HG03469 (cell line): ENCODE results near the gene SLC1A2.
"Not testable (repeated sequence)": the region's sequence is repeated elsewhere in the genome, so short reads cannot be mapped to it uniquely, and the experiment has no call there.

Experiments
- ATAC-seq: cut with Tn5 transposase; IDR thresholded peaks from one replicate; pipeline ENCODE4 v1.9.1; 2021; ENCODE audit warnings: mild to moderate bottlenecking, moderate library complexity, moderate number of reproducible peaks; ENCODE audit not compliant: unreplicated experiment

The SLC1A2 gene

DNA sequence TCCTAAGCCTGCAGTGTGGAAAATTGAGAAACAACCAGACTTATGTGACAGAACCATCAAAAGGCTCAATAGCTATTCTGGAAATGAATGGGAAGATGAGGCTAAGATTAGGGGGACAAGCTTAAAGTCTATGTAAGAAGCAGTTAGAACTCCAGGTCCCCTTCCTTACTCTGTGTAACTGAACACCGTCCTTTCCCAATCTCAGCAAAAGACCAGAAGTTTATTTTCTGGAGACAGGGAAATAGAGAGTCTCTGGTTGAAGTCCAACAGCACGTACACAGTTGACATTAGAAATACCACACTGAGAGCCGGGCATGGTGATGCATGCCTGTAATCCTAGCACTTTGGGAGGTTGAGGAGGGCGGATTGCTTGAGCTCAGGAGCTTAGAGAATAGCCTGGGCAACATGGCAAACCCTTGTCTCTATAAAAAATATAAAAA lies 186.4 kb downstream of the SLC1A2 start:
- no peak for ATAC-seq

DNA sequence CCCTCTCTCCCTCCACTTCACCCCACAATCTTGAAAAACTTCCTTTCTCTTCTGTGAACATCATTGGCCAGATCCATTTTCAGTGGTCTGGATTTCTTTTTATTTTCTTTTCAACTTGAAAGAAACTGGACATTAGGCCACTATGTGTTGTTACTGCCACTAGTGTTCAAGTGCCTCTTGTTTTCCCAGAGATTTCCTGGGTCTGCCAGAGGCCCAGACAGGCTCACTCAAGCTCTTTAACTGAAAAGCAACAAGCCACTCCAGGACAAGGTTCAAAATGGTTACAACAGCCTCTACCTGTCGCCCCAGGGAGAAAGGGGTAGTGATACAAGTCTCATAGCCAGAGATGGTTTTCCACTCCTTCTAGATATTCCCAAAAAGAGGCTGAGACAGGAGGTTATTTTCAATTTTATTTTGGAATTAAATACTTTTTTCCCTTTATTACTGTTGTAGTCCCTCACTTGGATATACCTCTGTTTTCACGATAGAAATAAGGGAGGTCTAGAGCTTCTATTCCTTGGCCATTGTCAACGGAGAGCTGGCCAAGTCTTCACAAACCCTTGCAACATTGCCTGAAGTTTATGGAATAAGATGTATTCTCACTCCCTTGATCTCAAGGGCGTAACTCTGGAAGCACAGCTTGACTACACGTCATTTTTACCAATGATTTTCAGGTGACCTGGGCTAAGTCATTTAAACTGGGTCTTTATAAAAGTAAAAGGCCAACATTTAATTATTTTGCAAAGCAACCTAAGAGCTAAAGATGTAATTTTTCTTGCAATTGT lies 188.1 kb downstream of the SLC1A2 start:
- no peak for ATAC-seq

DNA sequence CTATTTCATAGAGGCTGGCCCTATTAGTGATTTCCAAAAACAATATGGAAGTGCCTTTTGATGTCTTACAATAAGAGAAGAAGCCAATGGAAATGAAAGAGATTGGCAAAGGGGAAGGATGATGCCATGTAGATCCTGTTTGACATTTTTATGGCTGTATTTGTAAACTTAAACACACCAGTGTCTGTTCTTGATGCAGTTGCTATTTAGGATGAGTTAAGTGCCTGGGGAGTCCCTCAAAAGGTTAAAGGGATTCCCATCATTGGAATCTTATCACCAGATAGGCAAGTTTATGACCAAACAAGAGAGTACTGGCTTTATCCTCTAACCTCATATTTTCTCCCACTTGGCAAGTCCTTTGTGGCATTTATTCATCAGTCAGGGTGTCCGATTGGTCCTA lies 189.0 kb downstream of the SLC1A2 start:
- ATAC-seq, result no peak

DNA sequence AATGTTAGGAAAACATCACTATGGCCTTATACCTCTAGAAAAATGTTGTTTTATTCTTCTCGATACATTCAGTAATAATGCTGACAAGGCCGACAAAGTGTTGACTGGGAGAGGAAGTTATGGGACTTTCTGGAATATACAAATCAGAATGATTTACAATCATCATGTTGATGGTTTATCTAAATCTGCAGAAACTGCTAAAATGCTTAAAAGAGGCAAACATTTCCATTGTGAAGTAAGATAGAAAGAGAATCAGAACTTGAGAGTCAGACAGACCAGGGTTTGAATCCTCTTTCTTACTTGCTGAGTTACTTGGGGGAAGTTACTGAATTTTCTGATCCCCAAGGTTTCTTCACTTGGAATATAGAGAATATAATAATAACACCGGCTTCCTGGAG lies 191.0 kb downstream of the SLC1A2 start:
- no peak for ATAC-seq

DNA sequence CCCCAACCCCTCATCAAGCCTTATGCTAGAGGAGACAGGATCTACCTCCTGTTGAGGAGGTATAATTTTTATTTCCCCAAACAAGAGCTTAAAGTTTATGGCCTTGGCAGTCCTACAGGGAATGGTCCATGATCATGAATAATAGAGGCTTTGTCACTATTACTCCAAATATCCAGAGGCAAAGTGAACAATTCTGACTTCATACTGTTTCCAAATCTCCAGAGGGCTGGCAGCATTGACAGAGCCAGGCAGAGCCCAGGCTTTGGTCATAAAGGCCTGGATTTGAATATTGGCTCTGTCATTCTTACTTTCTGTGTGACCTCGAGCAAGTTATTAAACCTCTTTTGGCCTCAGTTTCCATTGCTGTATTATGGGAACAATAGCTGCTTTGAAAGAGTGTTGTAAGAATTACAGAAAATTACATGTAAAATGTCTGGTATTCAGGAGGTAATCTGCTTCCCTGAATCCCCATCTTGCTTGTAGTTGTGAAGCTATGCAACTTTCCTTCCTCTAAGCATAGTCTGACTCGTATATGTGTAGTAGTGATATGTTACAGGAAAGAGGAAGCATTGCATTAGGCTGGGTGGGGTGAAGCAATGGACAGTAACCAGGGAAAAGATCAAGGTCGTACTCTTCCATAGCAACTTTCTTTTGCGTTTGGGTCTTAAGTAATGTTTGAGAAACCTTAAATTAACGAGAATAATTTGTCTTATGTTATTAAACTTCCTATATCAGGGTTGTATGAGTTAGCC lies 191.6 kb downstream of the SLC1A2 start:
- ATAC-seq, result no peak

DNA sequence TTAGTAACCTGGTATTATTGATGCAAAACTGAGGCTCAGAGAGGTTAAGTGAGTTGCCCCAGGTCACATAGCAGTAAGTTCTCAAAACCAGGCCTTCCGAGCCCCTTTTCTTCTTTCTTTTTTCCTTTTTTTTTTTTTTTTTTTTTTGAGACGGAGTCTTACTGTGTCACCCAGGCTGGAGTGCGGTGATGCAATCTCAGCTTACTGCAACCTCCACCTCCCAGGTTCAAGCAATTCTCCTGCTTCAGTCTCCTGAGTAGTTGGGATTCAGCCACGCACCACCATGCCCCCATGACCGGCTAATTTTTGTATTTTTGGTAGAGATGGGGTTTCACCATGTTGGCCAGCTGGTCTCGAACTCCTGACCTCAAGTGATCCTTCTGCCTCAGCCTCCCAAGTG lies 192.6 kb downstream of the SLC1A2 start:
- ATAC-seq, result not testable (repeated sequence)

DNA sequence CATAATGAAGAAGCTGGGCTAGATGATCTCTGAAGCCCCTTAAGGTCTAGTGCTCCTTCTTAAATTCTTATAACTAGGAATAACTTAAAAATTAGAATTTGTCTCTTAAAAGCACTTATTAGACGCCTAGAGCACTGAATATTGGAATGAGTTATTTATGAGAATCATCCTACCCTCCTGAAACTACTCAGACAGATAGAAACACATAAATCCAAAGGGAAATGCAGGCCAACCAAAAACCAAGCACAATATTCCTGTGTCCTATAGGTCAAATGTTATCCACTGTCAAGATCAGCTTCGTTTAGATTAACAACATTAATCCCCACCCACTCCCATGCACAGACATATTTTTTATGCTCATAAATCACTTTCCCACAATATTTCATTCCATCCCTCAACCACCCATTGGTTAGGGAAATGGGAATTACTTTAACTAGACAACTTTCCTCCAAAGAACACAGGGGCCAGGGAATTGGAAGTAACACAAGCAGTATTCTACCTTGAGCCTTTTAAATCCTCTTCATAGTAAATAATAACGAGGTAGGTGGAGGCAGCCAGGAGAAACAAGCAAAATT lies 193.3 kb downstream of the SLC1A2 start:
- ATAC-seq, result no peak

DNA sequence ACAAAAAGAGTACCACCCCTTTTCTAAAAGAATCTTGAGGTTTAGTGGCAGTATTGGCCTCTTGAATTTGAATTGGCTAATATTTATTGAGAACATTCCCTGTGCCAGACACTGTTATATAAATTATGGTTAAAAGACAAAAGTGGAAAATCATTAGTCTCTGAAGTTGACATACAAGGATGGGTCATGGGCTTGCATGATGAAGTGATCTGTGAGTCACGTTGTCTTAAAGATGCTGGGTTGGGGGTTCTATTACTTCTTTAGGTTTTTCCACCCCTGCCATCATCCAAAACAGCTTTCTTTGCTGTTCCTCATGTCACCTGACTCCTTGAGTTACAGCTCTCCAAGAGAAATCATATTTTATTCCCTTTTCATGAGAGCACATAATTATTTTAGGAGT lies 195.4 kb downstream of the SLC1A2 start:
- no peak for ATAC-seq

DNA sequence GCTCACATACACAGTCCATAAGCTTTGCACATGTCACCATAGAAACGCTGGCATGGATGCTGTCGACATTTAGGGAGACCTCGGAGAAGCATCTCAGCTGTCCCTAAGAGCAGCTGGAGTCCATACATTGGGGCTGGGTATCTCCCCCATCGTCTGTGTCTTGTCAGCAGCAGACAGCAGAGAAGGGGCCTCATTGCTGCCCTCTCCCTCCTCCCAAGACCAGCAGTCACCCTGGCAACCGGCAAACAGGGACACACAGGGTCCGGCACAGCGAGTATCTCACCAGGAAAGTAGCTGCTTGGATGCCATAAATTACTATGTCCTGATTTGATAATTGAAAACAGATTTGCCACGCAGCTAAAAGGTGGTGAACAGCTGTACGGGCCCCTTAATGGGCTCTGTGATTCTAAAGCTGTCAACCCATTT lies 196.0 kb downstream of the SLC1A2 start:
- no peak for ATAC-seq

DNA sequence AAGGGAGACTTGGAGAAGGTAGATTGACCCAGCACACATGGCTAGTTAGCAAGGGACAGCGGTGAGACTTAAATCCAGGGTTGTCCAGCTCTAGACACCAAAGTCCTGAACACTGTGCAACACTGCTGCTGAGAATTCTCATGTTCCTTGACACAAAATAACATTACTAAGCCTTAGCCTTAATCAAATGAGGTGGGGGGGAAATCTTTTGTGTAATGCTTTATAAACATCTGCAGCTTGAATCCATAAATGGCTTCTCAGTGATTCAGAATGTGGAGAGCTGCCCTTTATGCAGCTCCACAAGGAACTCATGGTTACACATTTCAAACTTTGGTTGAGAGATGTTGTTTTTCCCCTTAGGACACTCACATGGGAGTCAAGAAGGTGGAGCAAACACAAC lies 200.4 kb downstream of the SLC1A2 start:
- no peak for ATAC-seq

DNA sequence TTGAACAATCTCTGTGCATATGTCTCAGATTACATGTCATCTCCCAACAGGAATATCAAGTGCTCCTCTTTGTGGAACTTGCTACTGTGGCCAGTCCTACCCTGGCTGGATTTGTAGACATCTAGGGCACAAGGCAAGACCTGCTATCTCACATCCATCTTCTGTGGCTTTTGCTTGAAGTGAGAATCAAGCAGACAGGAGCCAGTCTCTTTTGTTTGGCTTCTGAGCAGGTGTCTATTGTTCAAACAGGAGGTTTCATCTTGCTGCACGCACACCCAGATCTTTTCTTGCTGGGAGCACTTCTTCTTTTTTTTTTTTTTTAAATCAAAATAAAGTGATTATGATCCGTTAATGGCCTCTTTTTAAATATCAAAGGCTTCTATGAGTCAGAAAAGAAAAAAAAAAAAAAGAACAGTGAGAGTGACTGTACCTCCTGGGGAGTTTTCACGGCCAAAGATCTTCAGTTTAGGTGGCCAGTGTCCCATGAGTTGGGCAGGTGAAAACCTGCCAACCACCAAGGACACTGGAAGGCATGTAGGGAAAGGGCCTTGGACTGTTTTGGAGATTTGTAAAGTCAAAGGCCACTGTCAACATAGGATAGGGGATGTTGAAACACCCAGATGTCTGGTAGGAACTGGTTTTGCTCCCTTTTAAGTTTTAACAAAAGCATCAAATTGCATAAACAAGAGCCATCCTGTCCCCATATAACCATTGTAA lies 202.2 kb downstream of the SLC1A2 start:
- no peak for ATAC-seq

DNA sequence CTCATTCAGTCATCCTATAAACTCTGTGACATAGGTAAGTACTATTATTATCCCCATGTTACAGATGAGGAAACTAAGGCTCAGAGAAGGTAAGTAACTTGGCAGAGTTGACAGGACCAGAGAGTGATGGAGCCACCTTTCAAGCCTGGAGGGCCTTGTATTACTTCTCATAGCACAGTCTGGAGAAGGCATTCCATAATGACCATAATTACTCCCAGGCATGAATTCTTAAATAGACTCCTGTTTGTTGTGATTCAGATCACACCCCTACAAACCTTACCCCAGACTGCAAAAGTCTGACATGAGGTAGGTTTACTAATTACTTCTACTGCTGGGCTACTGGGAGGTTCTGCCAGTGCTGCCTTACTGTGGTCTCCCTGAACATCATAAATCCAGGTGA lies 203.4 kb downstream of the SLC1A2 start:
- no peak for ATAC-seq

DNA sequence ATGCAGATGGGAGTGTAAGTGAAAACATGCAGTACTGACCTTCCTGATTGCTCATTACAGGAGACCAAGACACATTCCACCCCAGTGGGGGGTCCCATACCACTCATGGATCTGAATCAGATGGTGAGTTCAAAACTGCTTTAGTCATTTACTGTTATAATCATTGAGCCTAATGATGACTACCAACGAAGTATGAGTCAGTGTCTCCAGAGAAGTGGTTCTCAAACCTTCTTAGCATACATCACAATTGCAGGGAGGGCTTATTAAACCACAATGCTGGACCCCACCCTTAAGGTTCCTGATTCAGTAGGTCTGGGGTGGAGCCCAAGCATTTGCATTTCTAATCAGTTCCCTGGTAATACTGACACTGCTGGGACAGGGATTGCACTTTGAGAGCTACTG lies 204.6 kb downstream of the SLC1A2 start:
- ATAC-seq, result no peak

DNA sequence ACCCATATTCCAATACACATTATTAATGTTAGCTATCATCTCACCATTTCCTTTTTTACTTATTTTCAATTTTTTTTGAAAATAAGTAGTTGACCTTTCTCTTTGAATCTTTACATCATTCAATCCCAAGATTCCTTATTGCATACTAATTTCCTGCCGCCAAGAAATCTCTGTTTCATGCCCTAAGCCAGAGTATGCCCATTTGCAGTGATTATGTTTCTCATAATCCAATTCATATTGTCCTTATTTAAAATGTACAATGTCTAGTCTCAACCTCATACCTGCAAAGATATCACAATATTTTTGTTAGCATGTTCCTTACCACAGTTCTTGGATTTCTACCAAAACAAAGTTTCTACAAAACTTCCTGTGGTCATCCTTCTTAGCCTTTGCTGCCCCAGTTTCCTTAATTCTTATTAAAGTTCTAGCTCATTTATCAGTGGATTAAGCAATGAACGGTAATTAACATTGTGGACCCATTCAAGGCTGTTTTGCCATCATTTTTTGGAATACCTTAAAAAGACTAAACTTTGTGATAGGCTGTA lies 205.1 kb downstream of the SLC1A2 start:
- no peak for ATAC-seq

DNA sequence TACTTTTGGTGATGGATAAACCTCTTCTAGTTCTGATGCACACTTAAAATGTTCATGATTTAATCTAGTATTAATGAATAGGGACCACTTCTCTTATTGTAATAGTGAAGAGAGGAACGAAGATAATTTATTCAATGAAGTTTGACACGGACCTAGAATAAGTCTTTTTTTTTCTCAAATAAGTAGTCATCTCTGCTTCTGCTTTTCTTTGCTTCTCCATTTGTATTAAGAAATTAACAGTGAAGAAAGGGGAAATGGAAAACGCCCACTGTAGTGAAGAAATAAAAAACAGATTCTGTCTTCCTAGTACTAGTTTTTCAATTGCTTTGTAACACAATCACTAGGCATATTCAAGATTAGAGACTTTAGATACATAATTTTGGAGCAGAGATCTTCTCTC lies 207.4 kb downstream of the SLC1A2 start:
- ATAC-seq, result no peak

DNA sequence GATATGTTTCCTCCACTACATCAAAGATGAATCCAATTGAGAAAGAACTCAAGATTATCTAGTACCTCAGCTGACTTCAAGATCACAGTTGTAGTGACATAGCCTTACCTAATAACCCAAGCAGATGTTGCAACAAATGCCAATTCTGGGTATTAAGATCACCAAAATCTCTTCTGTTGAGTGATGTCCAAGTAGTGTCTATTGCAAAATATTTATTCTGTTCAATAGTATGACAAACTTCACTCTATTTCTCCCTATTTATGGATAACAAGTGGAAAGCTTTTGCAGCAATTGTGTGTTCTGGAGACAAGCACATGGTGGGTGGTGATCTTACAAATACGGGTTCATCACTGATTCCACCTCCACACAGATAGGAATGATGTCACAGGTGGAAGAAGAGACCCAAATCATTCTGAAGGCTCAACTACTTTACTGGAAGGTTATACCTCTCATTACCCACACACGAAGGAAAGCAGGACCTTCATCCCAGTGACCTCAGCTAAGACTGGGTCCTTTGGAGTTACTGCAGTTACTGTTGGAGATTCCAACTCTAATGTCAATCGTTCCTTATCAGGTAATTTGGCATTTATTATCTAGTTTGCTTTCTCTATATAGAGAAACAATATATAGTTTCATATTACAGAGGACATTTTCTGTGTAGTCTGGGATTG lies 208.3 kb downstream of the SLC1A2 start:
- ATAC-seq, result no peak

DNA sequence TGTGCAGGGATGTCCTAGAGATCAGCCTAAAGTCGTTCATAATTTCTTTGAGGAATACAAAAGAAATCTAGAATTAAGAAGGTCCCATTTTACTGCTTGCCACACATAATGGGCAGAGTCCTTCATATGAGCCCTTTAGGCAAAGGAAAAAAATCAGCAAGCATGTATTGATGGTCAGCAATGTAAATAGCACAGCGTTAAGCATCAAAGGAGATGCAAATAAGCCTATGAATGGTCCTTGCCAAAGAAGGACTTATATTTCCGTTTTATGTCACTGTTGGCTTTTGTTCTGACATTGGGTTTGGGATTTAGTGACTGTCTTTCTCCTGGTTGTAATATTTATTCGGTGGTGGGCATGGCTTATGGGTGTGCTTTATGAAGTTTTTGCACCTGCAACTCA lies 210.6 kb downstream of the SLC1A2 start:
- no peak for ATAC-seq

DNA sequence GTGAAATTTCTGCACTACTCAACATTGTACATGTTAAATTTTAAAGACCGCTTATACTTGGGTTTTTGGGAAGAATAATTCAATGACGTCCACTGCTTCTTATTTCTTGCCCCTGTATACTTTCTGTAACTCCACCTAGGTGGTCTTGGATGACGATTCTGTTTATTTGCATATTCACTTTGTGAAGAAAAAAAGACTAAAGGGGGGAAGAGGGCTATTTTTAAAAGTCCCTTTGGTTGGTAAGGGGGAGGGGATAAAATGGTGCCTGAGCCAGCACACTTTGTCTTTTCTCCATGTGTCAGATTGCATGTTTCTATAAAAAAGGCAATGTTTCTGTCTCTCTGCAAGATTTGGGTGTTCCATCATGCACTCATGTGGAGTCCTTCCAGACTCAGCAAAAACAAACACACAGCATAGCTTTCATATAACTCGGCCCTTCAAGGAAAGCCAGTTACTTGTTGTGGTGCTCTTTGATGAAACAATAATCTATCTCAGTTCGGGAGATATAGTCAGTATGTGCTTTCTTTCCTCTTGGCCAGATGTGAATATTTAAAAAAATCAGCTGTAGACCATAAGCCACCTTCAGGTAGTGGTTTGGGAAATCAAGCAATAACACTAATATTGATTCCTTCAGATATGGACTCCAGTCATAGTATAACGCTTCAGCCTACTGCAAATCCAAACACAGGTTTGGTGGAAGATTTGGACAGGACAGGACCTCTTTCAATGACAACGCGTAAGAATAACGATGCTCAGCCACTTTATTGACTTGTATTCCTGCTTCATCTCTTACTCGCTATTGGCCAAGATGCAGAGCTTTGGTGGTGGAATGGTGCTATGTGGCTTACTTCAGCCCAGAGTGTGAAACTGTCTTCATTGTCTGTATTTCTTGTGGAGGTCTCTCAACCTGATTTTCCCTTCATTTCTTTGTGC lies 211.6 kb downstream of the SLC1A2 start:
- ATAC-seq, result no peak

DNA sequence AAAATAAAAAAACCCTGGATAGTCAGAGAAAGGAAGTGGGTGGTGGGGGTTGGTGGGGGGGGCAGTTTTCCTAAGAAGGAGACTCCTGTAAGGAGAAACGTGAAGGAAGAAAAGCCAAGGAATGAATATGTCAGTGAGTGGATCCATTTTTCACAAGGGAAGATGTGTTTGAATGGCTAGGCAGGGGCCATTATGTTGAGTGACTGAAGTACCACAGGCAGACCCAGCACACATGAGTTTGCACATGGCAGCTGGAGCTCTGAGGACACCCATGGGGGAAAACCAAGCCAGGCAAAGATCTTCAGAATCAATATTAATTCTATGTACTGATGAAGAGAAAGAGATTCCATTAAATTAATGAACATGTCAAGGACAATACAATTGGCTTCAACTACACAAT lies 212.7 kb downstream of the SLC1A2 start:
- no peak for ATAC-seq
